HCT116 (cell line): Measurements from ENCODE around the gene C10orf53. TPM values are rescaled to one million over a fixed set of nuclear protein-coding genes. Genes with fewer than 3 reads are reported as not detected.

Source experiments
- ATAC-seq: fragments of 200-7000 bp; cut with Tn5 transposase; 2 replicates; pipeline ENCODE4 v1.9.1; 2020; ENCODE audit warnings: mild to moderate bottlenecking, moderate library complexity
- BruUV-seq: library from RNA; stranded (reverse); fragments of 400-500 nt; replicated peaks from 2 replicates; lab custom pipeline; 2021; lab: Mats Ljungman, UMichigan
- CTCF ChIA-PET: fragments of 300-600 bp; sonication (Branson Sonifier 250); formaldehyde crosslinking; loops from one replicate; lab custom pipeline; 2021; ENCODE audit warnings: antibody characterized with exemption; lab: Charles Lee
- POLR2A ChIA-PET: fragments of 300-600, 350-600 bp; sonication (Branson Sonifier 250); formaldehyde crosslinking; loops from one replicate; lab custom pipeline; 2021; ENCODE audit warnings: antibody characterized with exemption; lab: Charles Lee
- RAD21 ChIA-PET, 2 experiments: fragments of 300-600 bp; sonication (Branson Sonifier 250); formaldehyde crosslinking; loops; one replicate each; lab custom pipeline; 2023; ENCODE audit warnings: low total read pairs in 2 of 2; ENCODE audit not compliant: uncharacterized antibody in 2 of 2, unreplicated experiment in 2 of 2, low non-redundant PET in 1 of 2; lab: Charles Lee
- DNase-seq: peaks from one replicate; pipeline ENCODE4 v3.0.0-alpha.2; 2010; ENCODE audit warnings: low read depth, low spot score
- H2AFZ ChIP-seq: fragments of 200-600 bp; shearing (Covaris generic), sonication (generic); 2 replicates; pipeline ENCODE4 v1.6.1; 2017; ENCODE audit warnings: low read depth, mixed run types, mixed read lengths, antibody characterized with exemption, low read length; ENCODE audit not compliant: poor library complexity, severe bottlenecking
- H3K27ac ChIP-seq: 2 replicates; pipeline ENCODE4 v1.5.1; 2012; ENCODE audit warnings: low read depth, low read length
- H3K27me3 ChIP-seq: fragments of 200-600 bp; sonication (generic); 2 replicates; pipeline ENCODE4 v1.6.1; 2016; ENCODE audit warnings: mixed run types, low read length, mixed read lengths; ENCODE audit not compliant: insufficient read depth
- H3K36me3 ChIP-seq, 2 experiments: fragments of 200-500 bp in 1 of 2; fragments of 200-600 bp in 1 of 2; sonication (Bioruptor generic) in 1 of 2; sonication (generic) in 1 of 2; 2 replicates each; pipeline versions ENCODE4 v1.5.1 to v1.6.1; 2014 to 2016; ENCODE audit warnings: low read length in 2 of 2, inconsistent platforms in 1 of 2, mixed read lengths in 1 of 2, mixed run types in 1 of 2; ENCODE audit not compliant: insufficient read depth in 2 of 2, control insufficient read depth in 1 of 2
- H3K4me1 ChIP-seq, 2 experiments: fragments of 200-600 bp in 1 of 2; sonication (generic) in 1 of 2; 2 replicates each; pipeline versions ENCODE4 v1.5.1 to v1.6.1; 2012 to 2017; ENCODE audit warnings: low read length in 2 of 2, inconsistent platforms in 1 of 2, mild to moderate bottlenecking in 1 of 2, mixed read lengths in 1 of 2, mixed run types in 1 of 2, moderate library complexity in 1 of 2; ENCODE audit not compliant: insufficient read depth in 2 of 2, control insufficient read depth in 1 of 2
- H3K4me2 ChIP-seq: fragments of 200-600 bp; sonication (generic); 2 replicates; pipeline ENCODE4 v1.6.1; 2017; ENCODE audit warnings: mixed run types, low read length, mixed read lengths
- H3K4me3 ChIP-seq, 2 experiments: fragments of 200-600 bp in 1 of 2; sonication (generic) in 1 of 2; replicated peaks in 1 of 2; 2 replicates each; pipeline ENCODE4 v1.5.1; 2011 to 2016; ENCODE audit warnings: low read length in 2 of 2, control low read depth in 1 of 2, low read depth in 1 of 2, mild to moderate bottlenecking in 1 of 2, mixed read lengths in 1 of 2, mixed run types in 1 of 2
- H3K79me2 ChIP-seq: fragments of 200-600 bp; sonication (generic); 2 replicates; pipeline ENCODE4 v1.6.1; 2017; ENCODE audit warnings: mild to moderate bottlenecking, mixed run types, low read length, moderate library complexity, mixed read lengths; ENCODE audit not compliant: insufficient read depth
- H3K9ac ChIP-seq: fragments of 200-600 bp; sonication (generic); 2 replicates; pipeline ENCODE4 v1.6.1; 2016; ENCODE audit warnings: low read length, mixed read lengths
- H3K9me2 ChIP-seq: fragments of 200-600 bp; sonication (generic), shearing (Covaris generic); 2 replicates; pipeline ENCODE4 v1.6.1; 2017; ENCODE audit warnings: mixed run types, mild to moderate bottlenecking, moderate library complexity; ENCODE audit not compliant: insufficient read depth
- H3K9me3 ChIP-seq, 2 experiments: fragments of 200-500 bp in 1 of 2; fragments of 200-600 bp in 1 of 2; sonication (Bioruptor generic) in 1 of 2; sonication (generic) in 1 of 2; 2 replicates each; pipeline ENCODE4 v1.6.1; 2014 to 2017; ENCODE audit warnings: low read length in 2 of 2, mixed read lengths in 2 of 2, inconsistent platforms in 1 of 2, low read depth in 1 of 2, mild to moderate bottlenecking in 1 of 2, mixed run types in 1 of 2, moderate library complexity in 1 of 2; ENCODE audit not compliant: control insufficient read depth in 1 of 2, insufficient read depth in 1 of 2
- H4K20me1 ChIP-seq: fragments of 200-600 bp; sonication (generic), shearing (Covaris generic); 2 replicates; pipeline ENCODE4 v1.6.1; 2017; ENCODE audit warnings: mixed run types, mild to moderate bottlenecking, moderate library complexity; ENCODE audit not compliant: insufficient read depth
- ATF3 ChIP-seq: IDR thresholded peaks from 2 replicates; pipeline ENCODE4 v1.6.1; 2012
- CBX3 ChIP-seq: IDR thresholded peaks from 2 replicates; pipeline ENCODE4 v1.6.1; 2012; ENCODE audit warnings: low read depth
- CTCF ChIP-seq, 3 experiments: fragments of 200-600 bp in 1 of 3; sonication (generic) in 1 of 3; IDR thresholded peaks in 2 of 3; conservative IDR thresholded peaks in 1 of 3; 2 replicates each; pipeline ENCODE4 v1.5.1; 2012 to 2017; ENCODE audit warnings: low read depth in 2 of 3, low read length in 2 of 3, antibody characterized with exemption in 1 of 3, borderline replicate concordance in 1 of 3, control low read depth in 1 of 3, mild to moderate bottlenecking in 1 of 3, mixed read lengths in 1 of 3, mixed run types in 1 of 3, moderate library complexity in 1 of 3; ENCODE audit not compliant: insufficient read depth in 1 of 3
- EGR1 ChIP-seq: IDR thresholded peaks from 2 replicates; pipeline ENCODE4 v1.6.1; 2012; ENCODE audit warnings: low read depth
- EZH2phosphoT487 ChIP-seq: fragments of 200-600 bp; IDR thresholded peaks from 2 replicates; pipeline ENCODE4 v1.6.1; 2018; ENCODE audit warnings: antibody characterized with exemption, borderline replicate concordance
- JUND ChIP-seq: IDR thresholded peaks from 2 replicates; pipeline ENCODE4 v1.6.1; 2012
- POLR2A ChIP-seq: IDR thresholded peaks from 2 replicates; pipeline ENCODE4 v1.7.0; 2011; ENCODE audit warnings: borderline replicate concordance; ENCODE audit not compliant: insufficient read depth, insufficient read length; ENCODE audit errors: extremely low read depth
- POLR2AphosphoS5 ChIP-seq: IDR thresholded peaks from 2 replicates; pipeline ENCODE4 v1.6.1; 2011; ENCODE audit warnings: mild to moderate bottlenecking, low read depth, low read length, moderate library complexity
- SP1 ChIP-seq: IDR thresholded peaks from 2 replicates; pipeline ENCODE4 v1.6.1; 2012; ENCODE audit warnings: low read depth
- SRF ChIP-seq: IDR thresholded peaks from 2 replicates; pipeline ENCODE4 v1.6.1; 2012; ENCODE audit warnings: low read depth
- ZBTB33 ChIP-seq: IDR thresholded peaks from 2 replicates; pipeline ENCODE4 v1.6.1; 2011; ENCODE audit warnings: mild to moderate bottlenecking, low read length, moderate library complexity; ENCODE audit not compliant: insufficient replicate concordance; ENCODE audit errors: extremely low read depth
- intact Hi-C: fragments of 100-400 bp; cut with micrococcal nuclease; formaldehyde crosslinking; loops from 2 replicates; pipeline ENCODE4 v1.10.0; 2022
- total RNA-seq: library from RNA; stranded (reverse); gene quantifications from one replicate; pipeline ENCODE4 v1.2.1, GENCODE V29; 2021; ENCODE audit not compliant: unreplicated experiment

The C10orf53 gene
- total RNA-seq, 1 experiment from 2014 or later: not detected

DNA sequence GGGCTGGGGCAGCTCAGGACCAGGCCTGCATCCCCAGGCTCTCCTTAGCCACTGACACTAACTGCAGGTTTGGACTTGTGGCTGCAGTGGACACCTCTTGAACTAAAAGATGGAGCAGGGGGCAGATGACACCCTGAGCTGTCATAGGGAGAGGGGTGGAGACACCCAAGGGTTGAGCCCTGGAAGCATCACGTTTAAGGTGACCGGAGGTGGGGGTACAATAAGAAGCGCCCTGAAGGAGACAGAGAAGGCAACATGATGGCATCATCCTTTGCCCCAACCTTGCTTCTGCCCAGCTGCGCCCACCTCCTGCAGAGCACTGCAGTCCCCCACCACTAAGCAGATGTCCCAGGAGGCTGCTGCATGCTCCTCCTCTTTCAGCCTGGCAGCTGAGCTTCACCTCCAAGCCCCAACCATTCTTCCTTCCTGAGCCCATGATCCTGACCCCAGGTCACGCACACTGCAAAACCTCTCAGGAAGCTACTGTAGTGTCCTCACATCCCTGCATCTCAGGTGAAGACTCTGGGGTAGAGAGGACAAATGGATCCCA lies 57.2 kb downstream of the C10orf53 start:
- no peaks in the 10 kb centered on the region for H3K9me2 ChIP-seq
- ATAC-seq (no peak), DNase-seq (no peak)
- ChIA-PET POLR2A (no interaction called here), CTCF (no interaction called here), RAD21 (no interaction called here)
- no peak overlapping the region for H3K4me3 ChIP-seq
- no peak overlapping the region for H3K9ac ChIP-seq
- no peak overlapping the region for H3K4me2 ChIP-seq
- H3K4me1 ChIP-seq: peaks cover 0 to 7% of the 10 kb centered on the region in 2 experiments; a peak in 3 of 4 replicates
- H3K79me2 ChIP-seq: no peaks in the 10 kb centered on the region
- no peaks in the 10 kb centered on the region for H4K20me1 ChIP-seq
- no peak overlapping the region for H3K27ac ChIP-seq
- no peaks in the 10 kb centered on the region for H3K9me3 ChIP-seq
- no peaks in the 10 kb centered on the region for H3K27me3 ChIP-seq
- BruUV-seq: no TSS peak
- H3K36me3 ChIP-seq: no peaks in the 10 kb centered on the region; a peak in 1 of 4 replicates
- no peak overlapping the region for H2AFZ ChIP-seq
- TF ChIP-seq ATF3: no peak
- no peak for TF ChIP-seq JUND
- no peak for TF ChIP-seq EGR1
- no peak for TF ChIP-seq ZBTB33
- intact Hi-C loops: no loop called here

DNA sequence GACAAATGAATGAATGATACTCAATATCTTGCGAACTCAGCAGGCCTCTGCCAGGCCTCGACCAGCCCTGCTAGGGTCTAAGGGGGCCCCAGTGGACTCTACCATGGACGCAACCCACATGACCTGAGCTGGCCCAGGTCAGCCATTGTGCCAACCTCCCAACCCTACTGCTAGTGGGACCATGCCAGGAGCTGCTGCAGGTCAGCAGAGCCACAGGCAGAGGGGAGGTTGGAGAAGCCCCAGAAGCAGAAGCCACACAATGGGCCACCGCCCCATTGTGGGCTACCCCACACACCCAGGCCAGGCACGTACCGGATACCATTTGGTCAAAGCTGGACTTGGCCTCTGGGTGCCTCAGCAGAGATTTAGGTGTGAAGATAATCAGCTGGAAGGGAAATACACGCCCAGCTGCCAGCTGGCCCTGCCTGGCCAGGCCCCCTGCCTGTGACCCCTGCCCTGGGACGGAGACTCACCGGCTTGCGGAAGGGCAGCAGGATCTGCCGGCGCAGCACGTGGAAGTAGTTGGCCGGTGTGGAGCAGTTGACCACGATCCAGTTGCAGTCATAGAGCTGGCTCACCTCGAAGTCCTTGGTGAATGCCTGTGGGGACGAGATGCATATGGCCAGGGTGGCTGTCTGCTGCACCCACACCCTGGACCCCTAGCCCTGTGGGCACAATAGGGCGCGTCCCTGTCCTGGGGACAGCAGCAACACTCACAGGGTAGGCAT lies 58.2 kb downstream of the C10orf53 start:
- H4K20me1 ChIP-seq: no peaks in the 10 kb centered on the region
- no peaks in the 10 kb centered on the region for H3K27me3 ChIP-seq
- H3K27ac ChIP-seq: no peak overlapping the region
- TF ChIP-seq SP1 (no peak), ATF3 (no peak), CBX3 (no peak), POLR2A (no peak), EZH2phosphoT487 (no peak), POLR2AphosphoS5 (no peak), SRF (no peak), CTCF (IDR thresholded peaks at IDR 0.05 in 2 of 3, conservative IDR thresholded peaks at IDR 0.05 in 1 of 3; ENCODE audit: borderline replicate concordance in 1 of 3, insufficient read depth in 1 of 3, low read depth in 2 of 3, low read length in 2 of 3) (no peak)
- no peaks in the 10 kb centered on the region for H3K9me3 ChIP-seq
- no peak overlapping the region for H3K4me2 ChIP-seq
- H3K9me2 ChIP-seq: no peaks in the 10 kb centered on the region
- H2AFZ ChIP-seq: no peak overlapping the region
- ChIA-PET CTCF (no interaction called here), RAD21 (no interaction called here), POLR2A (no interaction called here)
- peaks cover 0 to 7% of the 10 kb centered on the region in 2 experiments; a peak in 3 of 4 replicates for H3K4me1 ChIP-seq
- H3K9ac ChIP-seq: no peak overlapping the region
- BruUV-seq: no TSS peak
- ATAC-seq (no peak), DNase-seq (no peak)
- H3K36me3 ChIP-seq: no peaks in the 10 kb centered on the region; a peak in 1 of 4 replicates
- H3K4me3 ChIP-seq: no peak overlapping the region
- intact Hi-C loops: no loop called here
- H3K79me2 ChIP-seq: no peaks in the 10 kb centered on the region
